ENCODE data around the gene SLC5A9. TPM values are rescaled to one million over a fixed set of nuclear protein-coding genes. Genes with fewer than 3 reads are reported as not detected.

SLC5A9 gene
- total RNA-seq, 1 experiment from 2014 or later: not detected

Other genes starting within 250 kb of the SLC5A9 start
- not detected in 2 replicates for gene TRABD2B, start 225.3 kb upstream of the SLC5A9 start, total RNA-seq (2014; rRNA removed; shearing (Covaris generic))
- gene SPATA6, start 249.5 kb downstream of the SLC5A9 start, total RNA-seq (2014; rRNA removed; shearing (Covaris generic)): 6.8 and 7.9 TPM in 2 replicates